Choroid plexus epithelial cell (primary cell): ENCODE measurements around the gene SDR39U1.
A peak's percentile ranks its signal among the peaks of the same experiment; 100 is the strongest.

Experiments used
- DNase-seq: peaks from one replicate; pipeline ENCODE4 v3.0.0-alpha.2; 2010; ENCODE audit warnings: low read depth
- H3K4me3 ChIP-seq: 2 replicates; pipeline ENCODE4 v1.5.1; 2011; ENCODE audit warnings: low read depth, mild to moderate bottlenecking, control low read depth, low read length, moderate library complexity
- TF ChIP-seq, protein P1 (sequence below): conservative IDR thresholded peaks from 2 replicates; pipeline ENCODE4 v1.5.1; 2011; ENCODE audit warnings: low read depth, mild to moderate bottlenecking, control low read depth, inconsistent platforms, low read length, moderate library complexity

Gene SDR39U1

GRCh38 chr14:24431569-24432258 lies 10.9 kb downstream of the SDR39U1 start:
- H3K4me3 ChIP-seq, result peak overlapping the region; percentile 71
- DNase-seq, result peak; percentile 97
- TF ChIP-seq, protein P1, sequence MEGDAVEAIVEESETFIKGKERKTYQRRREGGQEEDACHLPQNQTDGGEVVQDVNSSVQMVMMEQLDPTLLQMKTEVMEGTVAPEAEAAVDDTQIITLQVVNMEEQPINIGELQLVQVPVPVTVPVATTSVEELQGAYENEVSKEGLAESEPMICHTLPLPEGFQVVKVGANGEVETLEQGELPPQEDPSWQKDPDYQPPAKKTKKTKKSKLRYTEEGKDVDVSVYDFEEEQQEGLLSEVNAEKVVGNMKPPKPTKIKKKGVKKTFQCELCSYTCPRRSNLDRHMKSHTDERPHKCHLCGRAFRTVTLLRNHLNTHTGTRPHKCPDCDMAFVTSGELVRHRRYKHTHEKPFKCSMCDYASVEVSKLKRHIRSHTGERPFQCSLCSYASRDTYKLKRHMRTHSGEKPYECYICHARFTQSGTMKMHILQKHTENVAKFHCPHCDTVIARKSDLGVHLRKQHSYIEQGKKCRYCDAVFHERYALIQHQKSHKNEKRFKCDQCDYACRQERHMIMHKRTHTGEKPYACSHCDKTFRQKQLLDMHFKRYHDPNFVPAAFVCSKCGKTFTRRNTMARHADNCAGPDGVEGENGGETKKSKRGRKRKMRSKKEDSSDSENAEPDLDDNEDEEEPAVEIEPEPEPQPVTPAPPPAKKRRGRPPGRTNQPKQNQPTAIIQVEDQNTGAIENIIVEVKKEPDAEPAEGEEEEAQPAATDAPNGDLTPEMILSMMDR, result peak; percentile 97

- DNase-seq, result peak; percentile 76
- peak overlapping the region; percentile 71 for H3K4me3 ChIP-seq
- TF ChIP-seq, protein P1, result peak; percentile 9
Observed at GRCh38 chr14:24430682-24431568, 11.7 kb downstream of the SDR39U1 start.

GRCh38 chr14:24430143-24430681 lies 12.4 kb downstream of the SDR39U1 start:
- H3K4me3 ChIP-seq, result peak overlapping the region; percentile 71
- DNase-seq, result peak; percentile 80
- TF ChIP-seq, protein P1, result no peak

DNA sequence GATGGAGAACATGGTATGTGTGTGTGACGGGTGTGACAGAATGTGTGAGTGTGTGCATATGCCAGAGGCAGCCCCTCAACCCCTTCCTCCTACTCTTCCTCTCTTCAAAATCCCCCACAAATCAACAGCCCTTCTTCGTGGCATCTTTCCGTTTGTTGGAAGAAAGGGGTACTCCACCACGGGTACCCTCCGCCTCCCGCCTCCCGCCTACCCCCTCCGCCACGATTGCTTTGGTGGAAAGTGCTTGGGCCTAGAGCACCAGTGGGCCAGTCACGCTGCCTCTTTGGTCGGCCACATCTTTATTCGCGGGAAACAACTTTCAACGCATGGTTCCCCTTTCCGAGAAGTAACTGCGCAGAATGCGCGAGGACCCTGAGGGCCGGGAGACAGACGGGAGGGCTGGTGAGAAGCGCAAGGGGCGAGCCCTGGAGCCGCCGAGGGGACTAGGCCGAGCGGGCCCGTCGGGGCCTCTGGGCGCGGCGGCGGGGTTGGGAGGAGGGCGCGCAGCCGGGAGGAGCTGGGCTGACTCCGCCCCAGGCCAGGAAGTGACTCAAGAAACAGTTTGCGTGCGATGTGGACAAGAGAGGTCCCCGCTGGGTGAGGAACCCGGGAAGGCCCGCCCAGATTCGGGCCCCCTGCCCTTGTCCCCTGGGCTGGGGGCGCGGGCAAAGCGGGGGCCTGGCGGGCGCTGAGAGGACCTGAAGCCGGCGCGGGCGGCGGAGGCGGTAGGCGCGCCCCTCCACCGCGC lies 13.0 kb downstream of the SDR39U1 start, which contains the start of the genes CBLN3 and KHNYN:
Gene CBLN3 (minus strand): TSS at position 274 of the 748 bp plus-strand sequence. CDS start 614 bp downstream, outside the sequence.
Gene KHNYN (plus strand): TSS at position 560 of the 748 bp plus-strand sequence. CDS start 777 bp downstream, outside the sequence.
- DNase-seq, result peak; percentile 94
- peak within 1 kb of the TSS; percentile 71 for H3K4me3 ChIP-seq
- TF ChIP-seq, protein P1, result no peak

GRCh38 chr14:24428628-24429394 lies 13.8 kb downstream of the SDR39U1 start:
- TF ChIP-seq, protein P1, result no peak
- H3K4me3 ChIP-seq, result no peak overlapping the region

More at GRCh38 chr14:24428628-24429394, 13.8 kb downstream of the SDR39U1 start:
- no peak for DNase-seq
